ENCODE results near the gene RAVER1. TPM values are rescaled to one million over a fixed set of nuclear protein-coding genes. Genes with fewer than 3 reads are reported as not detected.
A peak's percentile ranks its signal among the peaks of the same experiment; 100 is the strongest.

Gene RAVER1
- total and polyA plus RNA-seq, 10 of the 15 experiments (the other 5 are each of a cell fraction or from before 2014, with no cell fraction given) = 0.03 to 87.0 (median 12.1) TPM

DNA sequence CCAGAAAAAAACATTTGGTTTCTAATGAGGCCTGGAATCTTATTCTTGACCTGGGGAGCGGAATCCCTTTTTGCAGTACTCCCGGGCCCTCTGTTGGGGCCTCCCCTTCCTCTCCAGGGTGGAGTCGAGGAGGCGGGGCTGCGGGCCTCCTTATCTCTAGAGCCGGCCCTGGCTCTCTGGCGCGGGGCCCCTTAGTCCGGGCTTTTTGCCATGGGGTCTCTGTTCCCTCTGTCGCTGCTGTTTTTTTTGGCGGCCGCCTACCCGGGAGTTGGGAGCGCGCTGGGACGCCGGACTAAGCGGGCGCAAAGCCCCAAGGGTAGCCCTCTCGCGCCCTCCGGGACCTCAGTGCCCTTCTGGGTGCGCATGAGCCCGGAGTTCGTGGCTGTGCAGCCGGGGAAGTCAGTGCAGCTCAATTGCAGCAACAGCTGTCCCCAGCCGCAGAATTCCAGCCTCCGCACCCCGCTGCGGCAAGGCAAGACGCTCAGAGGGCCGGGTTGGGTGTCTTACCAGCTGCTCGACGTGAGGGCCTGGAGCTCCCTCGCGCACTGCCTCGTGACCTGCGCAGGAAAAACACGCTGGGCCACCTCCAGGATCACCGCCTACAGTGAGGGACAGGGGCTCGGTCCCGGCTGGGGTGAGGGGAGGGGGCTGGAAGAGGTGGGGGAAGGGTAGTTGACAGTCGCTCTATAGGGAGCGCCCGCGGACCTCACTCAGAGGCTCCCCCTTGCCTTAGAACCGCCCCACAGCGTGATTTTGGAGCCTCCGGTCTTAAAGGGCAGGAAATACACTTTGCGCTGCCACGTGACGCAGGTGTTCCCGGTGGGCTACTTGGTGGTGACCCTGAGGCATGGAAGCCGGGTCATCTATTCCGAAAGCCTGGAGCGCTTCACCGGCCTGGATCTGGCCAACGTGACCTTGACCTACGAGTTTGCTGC, 46.3 kb downstream of the RAVER1 start, which contains the start of gene ICAM4 (continued):
- TF ChIP-seq, protein P1, sequence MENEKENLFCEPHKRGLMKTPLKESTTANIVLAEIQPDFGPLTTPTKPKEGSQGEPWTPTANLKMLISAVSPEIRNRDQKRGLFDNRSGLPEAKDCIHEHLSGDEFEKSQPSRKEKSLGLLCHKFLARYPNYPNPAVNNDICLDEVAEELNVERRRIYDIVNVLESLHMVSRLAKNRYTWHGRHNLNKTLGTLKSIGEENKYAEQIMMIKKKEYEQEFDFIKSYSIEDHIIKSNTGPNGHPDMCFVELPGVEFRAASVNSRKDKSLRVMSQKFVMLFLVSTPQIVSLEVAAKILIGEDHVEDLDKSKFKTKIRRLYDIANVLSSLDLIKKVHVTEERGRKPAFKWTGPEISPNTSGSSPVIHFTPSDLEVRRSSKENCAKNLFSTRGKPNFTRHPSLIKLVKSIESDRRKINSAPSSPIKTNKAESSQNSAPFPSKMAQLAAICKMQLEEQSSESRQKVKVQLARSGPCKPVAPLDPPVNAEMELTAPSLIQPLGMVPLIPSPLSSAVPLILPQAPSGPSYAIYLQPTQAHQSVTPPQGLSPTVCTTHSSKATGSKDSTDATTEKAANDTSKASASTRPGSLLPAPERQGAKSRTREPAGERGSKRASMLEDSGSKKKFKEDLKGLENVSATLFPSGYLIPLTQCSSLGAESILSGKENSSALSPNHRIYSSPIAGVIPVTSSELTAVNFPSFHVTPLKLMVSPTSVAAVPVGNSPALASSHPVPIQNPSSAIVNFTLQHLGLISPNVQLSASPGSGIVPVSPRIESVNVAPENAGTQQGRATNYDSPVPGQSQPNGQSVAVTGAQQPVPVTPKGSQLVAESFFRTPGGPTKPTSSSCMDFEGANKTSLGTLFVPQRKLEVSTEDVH (IDR thresholded peaks at IDR 0.05; ENCODE audit: low read depth, partially characterized antibody) = peak; percentile 17
- TF ChIP-seq SIX5 (IDR thresholded peaks at IDR 0.05; ENCODE audit: low read depth, low read length, severe bottlenecking) = no peak
- TF ChIP-seq, protein P2, sequence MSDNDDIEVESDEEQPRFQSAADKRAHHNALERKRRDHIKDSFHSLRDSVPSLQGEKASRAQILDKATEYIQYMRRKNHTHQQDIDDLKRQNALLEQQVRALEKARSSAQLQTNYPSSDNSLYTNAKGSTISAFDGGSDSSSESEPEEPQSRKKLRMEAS (IDR thresholded peaks at IDR 0.05; ENCODE audit: low read depth, low read length) = peak; percentile 7
- no peak; the same call in 1 of the 2 replicates for TF ChIP-seq TCF3 (IDR thresholded peaks at IDR 0.05; ENCODE audit: borderline replicate concordance, insufficient read depth, low read depth, low read length)
- no peak for TF ChIP-seq TBL1XR1 (IDR thresholded peaks at IDR 0.05; ENCODE audit: low read depth, low read length)

DNA sequence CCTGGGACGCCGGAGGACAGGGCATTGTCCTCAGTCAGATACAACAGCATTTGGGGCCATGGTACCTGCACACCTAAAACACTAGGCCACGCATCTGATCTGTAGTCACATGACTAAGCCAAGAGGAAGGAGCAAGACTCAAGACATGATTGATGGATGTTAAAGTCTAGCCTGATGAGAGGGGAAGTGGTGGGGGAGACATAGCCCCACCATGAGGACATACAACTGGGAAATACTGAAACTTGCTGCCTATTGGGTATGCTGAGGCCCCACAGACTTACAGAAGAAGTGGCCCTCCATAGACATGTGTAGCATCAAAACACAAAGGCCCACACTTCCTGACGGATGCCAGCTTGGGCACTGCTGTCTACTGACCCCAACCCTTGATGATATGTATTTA, 47.9 kb downstream of the RAVER1 start:
- Histone ChIP-seq H3K4me1 (ENCODE audit: control insufficient read depth, insufficient read depth, low read length) (peaks cover 53% of the 10 kb centered on the region), H2AFZ (ENCODE audit: control insufficient read depth, low read depth, low read length) (no peak overlapping the region), H4K20me1 (ENCODE audit: control insufficient read depth, insufficient read depth) (peaks cover 9% of the 10 kb centered on the region; the same call in 1 of the 2 replicates), H3K9me3 (replicated peaks; ENCODE audit: control insufficient read depth, insufficient read depth, low read length) (no peaks in the 10 kb centered on the region), H3K4me3 (no peak overlapping the region), H3K27ac (ENCODE audit: control insufficient read depth, insufficient read depth) (no peak overlapping the region), H3K9ac (ENCODE audit: control insufficient read depth, insufficient read depth, low read length) (no peak overlapping the region), H3K4me2 (ENCODE audit: control insufficient read depth, insufficient read depth) (0 out of 2 replicates have a peak overlapping the region, but pooled peaks have one; percentile 22), H3K79me2 (ENCODE audit: control insufficient read depth, insufficient read depth, low read length) (peaks cover 2% of the 10 kb centered on the region; the same call in 1 of the 2 replicates), H3K27me3 (replicated peaks in 1 of 2; ENCODE audit: control insufficient read depth in 2 of 2, insufficient read depth in 2 of 2, low read length in 1 of 2) (peaks cover 0 to 1% of the 10 kb centered on the region in 2 experiments; a peak in 1 of 4 replicates), H3K36me3 (ENCODE audit: control insufficient read depth in 2 of 2, insufficient read depth in 2 of 2, low read length in 1 of 2) (peaks cover 26 to 28% of the 10 kb centered on the region in 2 experiments; a peak in 3 of 4 replicates)
- RAD21 ChIA-PET (ENCODE audit: unreplicated experiment) = interaction anchor here (0.9 to 5.4 kb wide), 5 partner anchors 9 to 104 kb away, joined by 3 to 119 read pairs (median 3); partner anchors contain the start of gene ICAM1
- WGBS (ENCODE audit: insufficient coverage, insufficient replicate concordance, low lambda C conversion rate, missing lambda C conversion rate) = 75% methylated on average over 4 of the region's 4 CpGs
- FAIRE-seq = no peak
- intact Hi-C loops (cut with micrococcal nuclease; ENCODE audit: unreplicated experiment) (no loop called here), in situ Hi-C loops (cut with MboI) (no loop called here)
- CTCF ChIA-PET = interaction anchor here (4.6 to 5.9 kb wide), 2 partner anchors 15 to 103 kb away, joined by 58 to 72 read pairs; partner anchors contain the start of gene ICAM1
- DNase-seq (ENCODE audit: low read depth, low spot score) = no peak
- POLR2A ChIA-PET = interaction anchor here (5.5 kb wide), 1 partner anchor 15 kb away, joined by 69 read pairs; the partner anchor contains the start of gene ICAM1
- BruUV-seq (replicated peaks) = no TSS peak
- SMC1A ChIA-PET (ENCODE audit: uncharacterized antibody, unreplicated experiment) = interaction anchor here (0.8 to 3.7 kb wide), 2 partner anchors 14 to 95 kb away, joined by 3 to 50 read pairs; partner anchors contain the start of genes ICAM1 and TYK2
- no peak for ATAC-seq
- TF ChIP-seq POLR2A (IDR thresholded peaks at IDR 0.05; ENCODE audit: low read depth, low read length) (peak; percentile 47; the same call in 1 of the 2 replicates), ZNF207 (IDR thresholded peaks at IDR 0.05; ENCODE audit: borderline replicate concordance) (no peak), EP300 (IDR thresholded peaks at IDR 0.05; ENCODE audit: borderline replicate concordance in 1 of 2, control insufficient read depth in 1 of 2, low read depth in 2 of 2, low read length in 2 of 2) (no peak), PML (IDR thresholded peaks at IDR 0.05; ENCODE audit: low read length) (0 out of 2 replicates have a peak, but pooled peaks have one; percentile 19), KLF5 (IDR thresholded peaks at IDR 0.05; ENCODE audit: partially characterized antibody) (no peak)
- TF ChIP-seq, protein P3, sequence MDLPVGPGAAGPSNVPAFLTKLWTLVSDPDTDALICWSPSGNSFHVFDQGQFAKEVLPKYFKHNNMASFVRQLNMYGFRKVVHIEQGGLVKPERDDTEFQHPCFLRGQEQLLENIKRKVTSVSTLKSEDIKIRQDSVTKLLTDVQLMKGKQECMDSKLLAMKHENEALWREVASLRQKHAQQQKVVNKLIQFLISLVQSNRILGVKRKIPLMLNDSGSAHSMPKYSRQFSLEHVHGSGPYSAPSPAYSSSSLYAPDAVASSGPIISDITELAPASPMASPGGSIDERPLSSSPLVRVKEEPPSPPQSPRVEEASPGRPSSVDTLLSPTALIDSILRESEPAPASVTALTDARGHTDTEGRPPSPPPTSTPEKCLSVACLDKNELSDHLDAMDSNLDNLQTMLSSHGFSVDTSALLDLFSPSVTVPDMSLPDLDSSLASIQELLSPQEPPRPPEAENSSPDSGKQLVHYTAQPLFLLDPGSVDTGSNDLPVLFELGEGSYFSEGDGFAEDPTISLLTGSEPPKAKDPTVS (IDR thresholded peaks at IDR 0.05; ENCODE audit: low read depth, low read length) = no peak

All from GM12878 (cell line).